ENCODE measurements around the gene FFAR3.
"Not testable (repeated sequence)": the region's sequence is repeated elsewhere in the genome, so short reads cannot be mapped to it uniquely, and the experiment has no call there.

Gene FFAR3

DNA sequence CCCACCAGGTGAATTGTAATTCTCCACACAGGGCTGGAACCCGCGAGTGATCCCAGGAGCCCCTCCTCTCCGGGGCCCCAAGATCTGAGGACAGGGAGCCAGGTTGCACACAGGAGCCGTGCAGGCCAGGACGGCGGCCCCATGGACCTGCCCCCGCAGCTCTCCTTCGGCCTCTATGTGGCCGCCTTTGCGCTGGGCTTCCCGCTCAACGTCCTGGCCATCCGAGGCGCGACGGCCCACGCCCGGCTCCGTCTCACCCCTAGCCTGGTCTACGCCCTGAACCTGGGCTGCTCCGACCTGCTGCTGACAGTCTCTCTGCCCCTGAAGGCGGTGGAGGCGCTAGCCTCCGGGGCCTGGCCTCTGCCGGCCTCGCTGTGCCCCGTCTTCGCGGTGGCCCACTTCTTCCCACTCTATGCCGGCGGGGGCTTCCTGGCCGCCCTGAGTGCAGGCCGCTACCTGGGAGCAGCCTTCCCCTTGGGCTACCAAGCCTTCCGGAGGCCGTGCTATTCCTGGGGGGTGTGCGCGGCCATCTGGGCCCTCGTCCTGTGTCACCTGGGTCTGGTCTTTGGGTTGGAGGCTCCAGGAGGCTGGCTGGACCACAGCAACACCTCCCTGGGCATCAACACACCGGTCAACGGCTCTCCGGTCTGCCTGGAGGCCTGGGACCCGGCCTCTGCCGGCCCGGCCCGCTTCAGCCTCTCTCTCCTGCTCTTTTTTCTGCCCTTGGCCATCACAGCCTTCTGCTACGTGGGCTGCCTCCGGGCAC lies 6.7 kb upstream of the FFAR3 start:
- no peak for DNase-seq (ENCODE audit: low spot score)

DNA sequence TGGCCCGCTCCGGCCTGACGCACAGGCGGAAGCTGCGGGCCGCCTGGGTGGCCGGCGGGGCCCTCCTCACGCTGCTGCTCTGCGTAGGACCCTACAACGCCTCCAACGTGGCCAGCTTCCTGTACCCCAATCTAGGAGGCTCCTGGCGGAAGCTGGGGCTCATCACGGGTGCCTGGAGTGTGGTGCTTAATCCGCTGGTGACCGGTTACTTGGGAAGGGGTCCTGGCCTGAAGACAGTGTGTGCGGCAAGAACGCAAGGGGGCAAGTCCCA lies 6.1 kb upstream of the FFAR3 start:
- DNase-seq (ENCODE audit: low spot score), result no peak

DNA sequence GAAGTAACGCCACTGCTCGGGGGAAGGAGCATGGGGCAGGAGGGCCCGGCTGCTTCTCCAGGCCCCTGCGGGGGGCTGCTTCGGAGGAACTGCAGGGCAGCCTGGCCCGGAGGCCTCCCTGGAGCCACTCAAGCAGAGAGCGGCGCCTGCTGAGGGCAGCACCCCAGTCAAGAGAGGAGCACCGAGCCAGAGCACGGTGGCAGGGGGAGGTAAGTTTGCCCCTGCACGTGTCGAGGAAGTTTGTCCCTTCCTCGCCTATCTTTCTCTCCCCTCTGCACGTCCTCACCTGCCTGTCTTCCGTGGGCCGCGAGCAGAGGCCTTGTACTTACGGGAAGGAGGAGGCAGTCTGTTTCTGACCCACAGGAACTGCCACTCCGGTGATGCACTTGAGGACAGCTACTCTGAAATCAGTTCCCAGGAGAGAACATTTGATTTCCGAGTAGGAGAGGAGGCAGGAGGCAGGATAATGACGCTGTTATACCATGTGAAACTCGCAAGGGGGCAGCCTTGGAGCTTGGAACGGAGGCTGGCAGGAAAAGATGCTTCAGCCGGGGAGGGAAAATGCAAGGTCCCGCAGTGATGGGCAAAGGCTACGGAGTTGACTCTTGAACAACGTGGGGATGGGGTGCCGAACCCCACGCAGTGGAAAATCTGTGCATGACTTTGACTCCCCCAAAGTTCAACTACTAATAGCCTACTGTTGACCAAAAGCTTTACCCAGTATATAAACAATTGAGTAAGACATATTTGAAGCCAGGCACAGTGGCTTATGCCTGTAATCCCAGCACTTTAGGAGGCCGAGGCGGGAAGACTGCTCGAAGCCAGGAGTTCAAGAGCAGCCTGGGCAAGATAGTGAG lies 5.6 kb upstream of the FFAR3 start:
- DNase-seq (ENCODE audit: low spot score), result peak; percentile 71

DNA sequence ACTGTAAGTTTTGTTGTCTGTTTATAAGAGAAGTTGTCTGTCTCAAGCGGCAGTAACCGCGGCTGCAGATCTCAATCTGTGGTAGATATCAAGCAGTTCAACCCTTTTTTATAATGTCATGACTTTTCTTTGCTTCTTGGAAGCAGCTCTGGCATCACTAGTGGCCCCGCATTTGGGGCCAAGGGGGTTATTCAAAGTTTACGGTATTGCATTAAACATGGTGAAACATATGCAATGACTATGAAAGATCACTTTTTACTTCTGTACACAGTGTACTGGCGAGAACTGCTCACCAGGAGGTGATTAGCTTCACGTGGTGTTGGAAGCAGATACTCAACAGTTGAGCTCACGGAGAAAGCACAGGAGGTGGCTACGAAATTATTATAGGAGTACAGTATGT lies 4.6 kb upstream of the FFAR3 start:
- DNase-seq (ENCODE audit: low spot score), result no peak

DNA sequence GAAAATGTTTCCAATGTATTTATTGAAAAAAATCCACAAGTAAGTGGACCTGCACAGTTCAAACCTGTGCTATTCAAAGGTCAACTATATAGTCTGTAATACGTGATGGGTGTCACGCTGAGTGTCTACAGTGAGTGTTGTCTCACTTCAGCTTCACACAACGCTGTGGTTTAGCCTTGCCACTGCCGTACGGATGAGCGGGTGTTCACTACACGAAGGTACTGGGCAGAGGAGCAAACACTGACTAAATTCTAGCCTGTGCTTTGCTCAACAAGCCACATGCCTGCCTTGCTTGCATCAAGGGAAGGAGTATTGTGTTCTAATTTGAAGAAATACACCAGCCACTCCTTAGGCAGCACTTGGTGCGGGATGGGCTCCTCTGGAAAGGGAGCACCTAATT lies 3.4 kb upstream of the FFAR3 start:
- no peak for DNase-seq (ENCODE audit: low spot score)

DNA sequence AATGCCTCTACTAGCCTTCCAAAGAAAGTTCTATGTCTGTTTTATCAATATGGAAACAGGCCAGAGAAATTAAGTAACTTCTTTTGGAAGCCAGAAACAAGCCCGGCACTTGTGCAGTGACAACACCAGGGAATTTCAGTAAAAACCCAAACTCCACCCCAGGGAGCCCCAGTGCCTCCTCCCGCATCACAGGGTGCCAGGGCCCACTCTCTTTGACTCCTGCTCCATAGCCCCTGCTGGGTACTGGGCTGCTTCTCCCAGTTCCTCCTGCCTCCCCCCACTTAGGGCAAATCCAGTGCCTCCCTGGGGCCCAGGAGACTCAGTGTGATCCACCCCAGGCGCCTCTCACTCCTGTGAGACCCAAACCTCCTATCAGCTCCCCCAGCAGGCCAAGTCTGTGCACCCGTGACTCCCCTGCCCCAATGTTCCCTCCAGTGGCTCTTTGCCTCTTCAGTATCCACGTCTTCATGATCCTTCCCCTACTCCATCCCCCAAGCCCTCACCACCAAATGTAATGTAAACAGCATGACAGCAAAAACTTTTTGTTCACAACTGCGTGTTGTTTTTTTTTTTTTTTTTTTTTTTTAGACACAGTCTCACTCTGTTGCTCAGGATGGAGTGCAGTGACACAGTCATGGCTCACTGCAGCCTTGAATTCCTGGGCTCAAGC lies 2.3 kb upstream of the FFAR3 start:
- DNase-seq (ENCODE audit: low spot score), result no peak

DNA sequence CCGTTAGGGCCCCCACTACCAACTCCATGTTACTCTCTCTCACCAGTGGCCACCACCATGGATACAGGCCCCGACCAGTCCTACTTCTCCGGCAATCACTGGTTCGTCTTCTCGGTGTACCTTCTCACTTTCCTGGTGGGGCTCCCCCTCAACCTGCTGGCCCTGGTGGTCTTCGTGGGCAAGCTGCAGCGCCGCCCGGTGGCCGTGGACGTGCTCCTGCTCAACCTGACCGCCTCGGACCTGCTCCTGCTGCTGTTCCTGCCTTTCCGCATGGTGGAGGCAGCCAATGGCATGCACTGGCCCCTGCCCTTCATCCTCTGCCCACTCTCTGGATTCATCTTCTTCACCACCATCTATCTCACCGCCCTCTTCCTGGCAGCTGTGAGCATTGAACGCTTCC lies 574 bp downstream of the FFAR3 start:
- not testable (repeated sequence) for DNase-seq (ENCODE audit: low spot score)

DNA sequence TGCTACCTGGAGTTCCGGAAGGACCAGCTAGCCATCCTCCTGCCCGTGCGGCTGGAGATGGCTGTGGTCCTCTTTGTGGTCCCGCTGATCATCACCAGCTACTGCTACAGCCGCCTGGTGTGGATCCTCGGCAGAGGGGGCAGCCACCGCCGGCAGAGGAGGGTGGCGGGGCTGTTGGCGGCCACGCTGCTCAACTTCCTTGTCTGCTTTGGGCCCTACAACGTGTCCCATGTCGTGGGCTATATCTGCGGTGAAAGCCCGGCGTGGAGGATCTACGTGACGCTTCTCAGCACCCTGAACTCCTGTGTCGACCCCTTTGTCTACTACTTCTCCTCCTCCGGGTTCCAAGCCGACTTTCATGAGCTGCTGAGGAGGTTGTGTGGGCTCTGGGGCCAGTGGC lies 1.1 kb downstream of the FFAR3 start:
- DNase-seq (ENCODE audit: low spot score), result not testable (repeated sequence)

DNA sequence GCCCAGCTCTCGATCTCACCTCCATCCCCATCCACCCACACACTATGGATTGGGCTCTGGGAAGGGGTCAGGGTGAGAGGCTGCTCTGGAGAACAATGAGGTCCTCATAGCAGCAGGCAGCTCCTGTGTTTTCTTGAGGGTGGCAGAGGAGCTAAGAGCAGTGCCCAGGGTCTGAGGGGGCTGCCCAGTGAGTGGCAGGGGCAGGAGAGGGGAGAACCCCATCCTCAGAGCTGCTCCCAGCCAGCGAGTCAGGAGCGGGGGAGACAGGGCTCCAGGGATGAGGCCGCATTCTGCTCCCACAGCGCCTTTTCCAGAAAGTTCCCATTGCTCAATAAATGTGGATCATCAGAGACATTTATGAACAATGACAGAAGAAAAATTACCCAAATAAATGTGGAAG lies 1.8 kb downstream of the FFAR3 start:
- DNase-seq (ENCODE audit: low spot score), result not testable (repeated sequence)

DNA sequence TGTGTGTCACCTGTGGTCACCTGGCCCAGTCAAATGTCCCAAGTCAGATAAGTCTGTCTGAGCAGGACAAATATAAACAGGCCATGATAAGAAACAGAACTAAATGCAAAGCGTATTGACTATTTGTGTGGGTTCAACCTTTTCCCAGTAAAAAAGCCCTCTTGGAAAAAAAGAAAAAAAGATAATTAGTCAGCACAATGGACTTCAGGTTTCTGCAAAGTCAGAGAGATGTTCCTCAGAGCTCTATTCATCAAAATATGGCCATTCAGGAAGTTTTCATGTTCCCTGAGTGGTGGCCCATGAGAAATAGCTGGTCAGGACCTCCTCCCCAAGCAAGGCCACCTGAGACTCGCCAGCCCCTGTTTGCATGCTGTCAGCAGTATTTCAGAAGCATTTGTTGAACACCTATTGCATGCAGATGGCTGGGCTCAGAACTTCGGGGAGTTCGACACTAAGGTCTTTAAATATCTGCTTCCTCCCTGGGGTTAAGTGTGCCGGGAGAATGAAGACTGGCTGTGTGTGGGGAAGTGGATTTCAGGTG lies 2.7 kb downstream of the FFAR3 start:
- no peak for DNase-seq (ENCODE audit: low spot score)

DNA sequence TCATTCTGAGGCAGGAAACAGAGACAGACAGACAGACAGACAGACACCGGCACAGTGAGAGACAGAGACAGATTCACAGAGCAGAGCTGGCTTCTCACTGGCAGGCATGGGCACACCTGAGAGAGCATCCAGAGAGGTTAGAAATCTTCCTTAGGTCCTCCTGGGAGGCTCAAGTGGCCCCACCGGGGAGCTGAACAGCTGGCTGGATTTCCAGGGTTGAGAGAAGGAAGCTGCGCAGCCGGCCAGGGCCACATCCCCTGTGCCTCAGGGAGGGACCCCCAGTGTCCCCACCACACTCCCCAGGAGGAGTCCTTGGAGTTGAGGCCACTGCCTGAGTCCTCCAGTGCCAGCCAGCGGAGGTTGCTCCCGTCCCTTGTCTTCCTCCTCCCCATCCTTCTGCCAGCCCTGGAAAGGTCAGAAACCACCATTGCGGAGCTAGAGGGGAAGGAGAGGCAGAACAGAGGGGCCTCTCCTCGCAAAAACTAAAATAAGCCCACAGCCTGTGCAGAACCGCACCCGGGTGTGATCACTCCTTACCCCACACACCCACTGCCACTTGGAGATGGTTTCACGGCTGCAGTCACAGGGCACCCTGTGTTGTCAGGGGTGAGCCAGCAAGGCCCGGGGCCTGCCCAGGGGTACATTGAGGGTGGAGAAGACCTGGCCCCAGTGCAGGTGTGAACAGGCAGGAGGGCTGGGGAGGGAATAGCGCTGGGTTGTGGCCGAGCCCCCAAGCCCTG lies 4.2 kb downstream of the FFAR3 start:
- no peak for DNase-seq (ENCODE audit: low spot score)

DNA sequence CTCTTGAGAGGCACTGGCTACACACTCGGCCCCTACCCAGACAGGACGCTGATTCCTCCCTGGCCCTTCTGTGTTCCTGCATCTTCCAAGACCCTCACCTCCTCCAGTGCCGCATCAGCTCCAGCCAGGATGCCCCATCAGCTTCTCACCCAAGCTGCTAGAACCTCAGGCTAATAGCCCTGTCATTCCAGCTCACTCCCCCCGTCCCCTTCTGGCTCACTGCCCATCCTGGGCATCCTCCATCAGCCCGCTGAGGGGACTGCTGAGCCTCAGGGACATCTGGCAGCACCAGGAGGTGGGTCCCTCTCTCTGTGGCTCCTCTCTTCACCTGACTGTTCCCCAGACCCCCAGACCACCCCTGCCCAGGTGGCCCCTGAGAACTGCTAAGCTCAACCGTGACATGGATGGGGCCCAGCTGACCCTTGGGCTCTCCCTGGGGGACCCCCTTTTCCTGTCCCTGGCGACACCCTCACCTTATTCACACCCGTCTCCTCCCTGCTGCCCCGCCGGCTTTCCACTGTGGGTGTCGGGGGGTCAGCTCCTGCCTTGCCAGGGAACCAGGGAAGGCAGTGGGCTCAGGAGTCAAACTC lies 4.8 kb downstream of the FFAR3 start:
- DNase-seq (ENCODE audit: low spot score), result no peak

DNA sequence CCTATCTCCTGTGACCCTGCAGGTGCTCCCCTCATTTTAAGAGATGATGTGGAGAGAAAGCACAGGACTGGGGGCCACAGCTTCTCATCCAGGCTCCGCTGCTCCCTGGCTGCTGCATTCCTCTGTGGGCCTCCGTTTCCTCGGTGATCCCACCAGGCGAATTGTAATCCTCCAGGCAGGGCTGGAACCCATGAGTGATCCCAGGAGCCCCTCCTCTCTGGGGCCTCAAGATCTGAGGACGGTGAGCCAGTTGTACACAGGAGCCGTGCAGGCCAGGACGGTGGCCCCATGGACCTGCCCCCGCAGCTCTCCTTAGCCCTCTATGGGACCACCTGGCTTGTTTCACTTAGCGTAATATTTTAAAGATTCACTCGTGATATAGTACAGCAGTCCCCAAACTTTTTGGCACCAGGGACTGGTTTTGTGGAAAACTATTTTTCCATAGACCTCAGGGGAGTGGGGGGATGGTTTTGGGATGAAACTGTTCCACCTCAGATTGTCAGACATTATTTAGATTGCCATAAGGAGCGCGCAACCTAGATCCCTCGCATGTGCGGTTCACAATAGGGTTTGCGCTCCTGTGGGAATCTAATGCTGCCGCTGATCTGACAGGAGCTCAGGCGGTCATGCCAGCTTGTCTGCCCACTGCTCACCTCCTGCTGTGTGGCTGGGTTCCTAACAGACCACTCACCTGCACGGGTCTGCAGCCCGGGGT lies 5.6 kb downstream of the FFAR3 start:
- no peak for DNase-seq (ENCODE audit: low spot score)

DNA sequence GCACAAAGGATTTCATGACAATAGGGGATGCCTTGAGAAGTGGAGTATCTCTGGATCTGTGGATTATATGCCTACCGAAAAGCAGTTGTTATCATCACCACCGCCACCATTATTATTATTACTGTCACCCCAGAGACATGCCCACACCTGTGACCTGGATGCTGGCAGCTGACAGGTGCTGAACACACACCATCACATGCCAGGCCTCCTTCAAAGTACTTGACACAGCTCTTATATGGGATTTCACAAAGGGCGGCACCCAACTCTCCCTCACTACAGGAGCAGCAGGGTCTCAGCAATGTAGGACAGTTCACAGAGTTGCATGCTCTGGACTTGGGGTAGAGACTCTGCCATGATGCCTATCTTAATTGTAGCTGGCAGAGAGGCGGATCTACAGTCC lies 7.0 kb downstream of the FFAR3 start:
- no peak for DNase-seq (ENCODE audit: low spot score)

DNA sequence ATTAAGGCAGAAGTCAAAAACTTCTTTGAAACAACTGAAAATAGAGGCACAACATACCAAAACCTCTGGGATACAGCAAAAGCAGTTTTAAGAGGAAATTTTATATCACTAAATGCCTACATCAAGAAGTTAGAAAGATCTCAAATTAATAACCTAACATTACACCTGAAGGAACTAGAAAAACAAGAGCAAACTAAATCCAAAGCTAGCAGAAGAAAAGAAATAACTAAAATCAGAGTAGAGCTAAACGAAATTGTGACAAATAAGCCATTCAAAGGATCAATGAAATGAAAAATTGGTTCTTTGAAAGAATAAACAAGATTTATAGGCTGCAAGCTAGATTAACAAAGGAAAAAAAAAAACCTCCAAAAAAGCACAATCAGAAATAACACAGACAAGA lies 10.1 kb downstream of the FFAR3 start:
- no peak for DNase-seq (ENCODE audit: low spot score)

DNA sequence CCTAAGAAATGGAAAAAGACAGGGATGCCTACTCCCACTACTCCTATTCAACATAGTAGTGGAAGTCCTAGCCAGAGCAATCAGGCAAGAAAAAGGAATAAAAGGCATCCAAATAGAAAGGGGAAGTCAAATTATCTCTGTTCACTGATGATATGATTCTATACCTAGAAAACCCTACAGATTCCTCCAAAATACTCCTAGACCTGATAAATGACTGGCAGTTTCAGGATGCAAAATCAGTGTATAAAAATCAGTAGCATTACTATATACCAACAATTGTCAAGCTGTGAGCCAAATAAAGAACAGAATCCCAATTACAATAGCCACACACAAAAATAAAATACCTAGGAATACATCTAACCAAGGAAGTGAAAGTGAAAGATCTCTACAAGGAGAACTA lies 11.3 kb downstream of the FFAR3 start:
- no peak for DNase-seq (ENCODE audit: low spot score)

DNA sequence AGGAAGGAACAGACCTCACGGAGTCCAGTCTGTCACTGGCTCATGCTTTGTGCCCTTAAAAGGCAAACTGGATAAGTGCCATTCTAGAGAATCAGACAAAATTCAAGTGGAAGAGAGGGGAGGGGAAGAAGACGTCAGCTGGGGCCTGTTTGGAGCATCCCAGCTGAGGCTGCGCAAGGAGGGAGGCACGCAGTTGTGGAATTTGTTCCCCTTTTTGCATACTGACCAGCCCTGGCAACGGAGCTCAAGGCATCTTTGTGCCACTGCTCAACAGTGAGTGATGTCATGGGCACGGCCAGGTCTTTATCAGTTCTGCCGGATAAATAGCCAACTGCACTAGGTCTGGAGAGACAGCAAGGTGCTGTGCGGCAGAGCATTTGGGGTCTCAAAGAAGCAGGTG lies 12.5 kb downstream of the FFAR3 start, which contains the start of gene GPR42:
TSS of gene GPR42 (plus strand) at position 347 of the 400 bp plus-strand sequence. CDS start 292 bp downstream, outside the sequence.
- DNase-seq (ENCODE audit: low spot score), result no peak

DNA sequence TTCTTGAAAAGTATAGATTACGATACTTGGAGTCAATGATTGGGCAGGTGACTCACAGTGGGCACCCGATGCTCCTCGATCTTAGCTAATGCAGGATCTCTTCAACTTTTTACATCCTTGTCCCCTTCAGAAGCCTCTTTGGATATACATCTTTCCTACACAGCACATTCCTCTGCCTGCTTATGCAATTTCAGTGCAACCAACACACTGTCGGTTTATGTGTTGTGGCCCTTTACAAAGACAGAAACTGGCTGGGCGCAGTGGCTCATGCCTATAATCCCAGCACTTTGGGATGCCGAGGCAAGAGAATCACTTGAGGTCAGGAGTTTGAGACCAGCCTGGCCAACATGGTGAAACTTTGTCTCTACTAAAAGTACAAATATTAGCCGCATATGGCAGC lies 15.2 kb downstream of the FFAR3 start:
- DNase-seq (ENCODE audit: low spot score), result no peak

DNA sequence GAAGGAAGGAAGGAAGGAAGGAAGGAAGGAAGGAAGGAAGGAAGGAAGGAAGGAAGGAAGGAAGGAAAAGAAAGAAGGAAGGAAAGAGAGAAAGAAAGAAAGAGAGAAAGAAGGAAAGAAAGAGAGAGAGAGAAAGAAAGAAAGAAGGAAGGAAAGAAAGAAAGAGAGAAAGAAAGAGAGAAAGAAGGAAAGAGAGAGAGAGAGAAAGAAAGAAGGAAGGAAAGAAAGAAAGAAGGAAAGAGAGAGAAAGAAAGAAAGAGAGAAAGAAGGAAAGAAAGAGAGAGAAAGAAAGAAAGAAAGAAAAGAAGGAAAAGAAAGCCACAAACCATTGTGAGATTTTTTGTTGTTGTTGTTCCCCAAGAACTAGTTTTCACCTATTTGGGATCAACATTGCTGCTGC lies 15.8 kb downstream of the FFAR3 start:
- DNase-seq (ENCODE audit: low spot score), result not testable (repeated sequence)

DNA sequence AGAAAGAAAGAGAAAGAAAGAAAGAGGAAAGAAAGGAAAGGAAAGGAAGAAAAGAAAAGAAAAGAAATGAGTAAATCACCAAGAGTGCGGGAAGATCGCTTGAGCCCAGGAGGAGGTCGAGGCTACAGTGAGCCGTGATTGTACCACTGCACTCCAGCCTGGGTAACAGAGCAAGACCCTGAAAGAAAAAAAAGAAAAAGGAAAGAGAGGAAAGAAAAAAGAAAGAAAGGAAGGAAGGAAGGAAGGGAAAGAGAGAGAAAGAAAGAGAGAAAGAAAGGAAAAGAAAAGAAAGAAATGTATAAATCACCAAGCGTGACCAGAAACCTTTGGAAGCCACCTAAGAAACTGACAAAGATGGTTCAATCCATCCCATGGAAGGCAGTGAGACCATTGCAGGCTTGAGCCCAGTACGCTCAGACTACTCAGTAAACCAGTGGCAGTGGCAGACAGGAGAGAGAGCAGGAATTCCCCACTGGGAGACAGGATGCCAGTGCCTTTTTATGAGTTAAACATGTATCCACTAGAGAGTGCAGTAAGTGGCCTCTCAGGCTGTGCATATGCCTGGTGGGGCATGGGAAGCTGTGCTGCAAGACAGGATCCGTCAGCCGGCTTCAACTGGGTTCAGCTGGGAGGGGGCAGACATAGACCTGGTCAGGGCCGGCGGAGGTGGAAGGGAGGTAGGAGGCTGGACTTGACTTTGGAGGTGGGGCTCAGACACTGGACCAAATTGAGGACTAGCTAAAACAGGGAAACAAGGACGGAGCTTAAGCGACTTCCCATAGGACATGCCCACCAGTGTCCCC lies 17.4 kb downstream of the FFAR3 start:
- no peak for DNase-seq (ENCODE audit: low spot score)
